ENCODE measurements around the gene LRRIQ1. TPM values are rescaled to one million over a fixed set of nuclear protein-coding genes. Genes with fewer than 3 reads are reported as not detected.
"Not testable (repeated sequence)": the region's sequence is repeated elsewhere in the genome, so short reads cannot be mapped to it uniquely, and the experiment has no call there.

The LRRIQ1 gene
- polyA plus RNA-seq (2013, experiment 1 of 2; ENCODE audit: insufficient read length), result 0.76 TPM
- polyA plus RNA-seq (2013, experiment 2 of 2; ENCODE audit: insufficient read length), result 0.72 TPM

GRCh38 chr12:85036234-85036707 is at the start of gene LRRIQ1, which contains the start of gene TSPAN19:
LRRIQ1 (plus strand) TSS chr12:85036351; CDS start chr12:85038177, 1,826 bp downstream.
TSPAN19 (minus strand) TSS chr12:85036277; CDS start chr12:85029946, 6,331 bp downstream.
- DNase-seq, result peak; percentile 91

DNA sequence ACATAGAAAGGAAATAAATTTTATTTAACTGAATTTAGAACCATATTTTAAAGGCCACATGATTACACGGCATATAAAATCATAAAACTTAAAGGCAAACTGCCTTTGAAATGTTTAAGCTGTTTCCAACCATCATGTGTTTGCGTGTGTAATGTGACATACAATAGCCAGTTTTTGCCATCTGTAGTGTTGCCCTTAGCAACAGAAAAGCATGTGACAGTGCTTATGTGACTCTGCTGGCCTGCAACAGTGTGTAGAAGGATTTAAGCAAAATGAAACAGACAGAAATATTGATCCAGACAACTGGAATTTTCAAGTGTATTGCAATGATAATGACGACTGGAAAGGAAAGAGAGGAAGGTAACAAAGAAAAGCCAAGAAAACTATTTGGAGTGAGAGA is 49.6 kb upstream of the LRRIQ1 start:
- DNase-seq, result peak; percentile 8

DNA sequence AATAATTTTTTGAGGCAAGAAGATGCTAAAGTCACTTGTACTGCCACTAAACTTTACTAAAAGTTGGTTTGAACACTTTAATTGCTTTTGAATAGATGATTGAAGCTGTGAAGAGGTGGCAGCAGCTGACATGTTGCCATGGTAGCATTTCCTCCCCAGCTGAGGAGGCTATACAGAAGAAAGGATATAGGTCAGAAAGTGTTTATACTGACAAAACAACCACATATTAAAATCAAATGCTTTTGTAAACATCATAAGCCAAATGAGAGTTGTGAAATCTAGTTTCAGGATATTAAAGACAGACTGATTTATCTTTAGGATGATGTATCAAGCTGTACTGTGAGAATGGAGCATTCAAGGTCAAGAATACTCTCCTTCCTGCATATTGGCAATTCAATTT is 41.7 kb upstream of the LRRIQ1 start:
- DNase-seq, result no peak

DNA sequence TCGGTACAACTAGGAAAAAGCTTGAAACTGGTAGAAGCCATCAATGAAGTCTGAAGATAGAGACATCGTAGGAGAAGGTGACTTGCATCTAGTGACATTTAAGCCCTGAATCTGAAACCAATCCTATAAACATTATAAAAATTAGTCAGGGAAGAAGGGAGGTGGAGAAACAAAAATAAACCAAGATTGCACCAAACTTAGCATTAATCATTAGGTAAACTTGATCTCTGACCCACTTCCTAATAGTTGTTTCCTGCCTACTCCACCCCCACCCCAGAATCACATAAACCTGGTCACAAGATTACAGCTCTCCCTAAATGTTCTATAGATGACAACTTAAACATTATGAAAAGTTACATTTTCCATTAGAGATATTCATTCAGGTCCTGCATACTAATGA is 40.5 kb upstream of the LRRIQ1 start:
- no peak for DNase-seq

GRCh38 chr12:84996759-84997158 is 39.4 kb upstream of the LRRIQ1 start:
- no peak for DNase-seq

DNA sequence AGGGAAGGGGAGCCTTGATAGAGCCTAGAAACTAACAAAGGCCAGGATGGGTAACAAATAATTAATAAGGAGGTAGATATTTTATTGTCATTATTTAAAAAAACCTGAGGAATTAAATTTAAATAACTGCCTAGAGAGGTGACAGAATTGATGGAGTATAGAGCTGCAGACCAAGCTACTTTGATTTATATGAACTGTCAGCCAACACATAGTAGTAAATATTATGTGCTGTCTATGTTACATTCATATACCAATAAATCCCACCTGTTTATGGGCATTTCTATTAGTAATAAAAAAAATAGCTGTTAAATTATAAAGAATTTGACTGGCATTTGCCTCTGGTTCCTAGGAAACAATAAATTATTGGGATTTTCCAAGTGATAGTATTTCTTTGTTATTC is 37.8 kb upstream of the LRRIQ1 start:
- no peak for DNase-seq

- DNase-seq, result no peak
Observed at GRCh38 chr12:85000729-85001128, 35.4 kb upstream of the LRRIQ1 start.

DNA sequence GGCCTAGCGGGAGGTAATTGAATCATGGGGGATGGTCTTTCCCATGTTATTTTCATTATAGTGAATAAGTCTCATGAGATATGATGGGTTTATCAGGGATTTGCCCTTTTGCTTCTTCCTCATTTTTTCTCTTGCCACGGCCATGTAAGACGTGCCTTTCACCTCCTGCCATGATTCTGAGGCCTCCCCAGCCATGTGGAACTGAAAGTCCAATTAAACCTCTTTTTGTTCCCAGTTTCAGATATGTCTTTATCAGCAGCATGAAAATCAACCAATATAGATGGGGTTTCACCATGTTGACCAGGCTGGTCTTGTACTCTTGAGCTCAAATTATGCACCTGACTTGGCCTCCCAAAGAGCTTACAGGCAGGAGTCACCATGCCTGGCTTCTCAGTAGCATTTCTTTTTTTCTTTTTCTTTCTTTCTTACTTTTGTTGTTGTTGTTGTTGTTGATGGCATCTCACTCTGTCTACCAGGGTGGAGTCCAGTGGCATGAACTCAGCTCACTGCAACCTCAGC is 33.3 kb upstream of the LRRIQ1 start:
- no peak for DNase-seq

DNA sequence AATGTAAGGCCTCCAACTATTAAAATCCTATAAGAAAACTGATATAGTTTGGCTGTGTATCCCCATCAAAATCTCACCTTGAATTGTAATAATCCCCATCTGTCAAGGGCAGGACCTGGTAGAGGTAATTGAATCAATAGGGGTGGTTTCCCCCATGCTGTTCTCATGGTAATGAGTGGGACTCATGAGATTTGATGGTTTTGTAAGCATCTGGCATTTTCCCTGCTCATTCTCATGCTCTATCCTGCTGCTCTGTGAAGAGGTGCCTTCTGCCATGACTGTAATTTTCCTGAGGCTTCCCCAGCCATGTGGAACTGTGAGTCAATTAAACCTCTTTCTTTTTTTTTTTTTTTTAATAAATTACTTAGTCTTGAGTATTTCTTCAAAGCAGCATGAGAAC is 31.9 kb upstream of the LRRIQ1 start:
- no peak for DNase-seq

GRCh38 chr12:85005047-85005446 is 31.1 kb upstream of the LRRIQ1 start:
- not testable (repeated sequence) for DNase-seq

DNA sequence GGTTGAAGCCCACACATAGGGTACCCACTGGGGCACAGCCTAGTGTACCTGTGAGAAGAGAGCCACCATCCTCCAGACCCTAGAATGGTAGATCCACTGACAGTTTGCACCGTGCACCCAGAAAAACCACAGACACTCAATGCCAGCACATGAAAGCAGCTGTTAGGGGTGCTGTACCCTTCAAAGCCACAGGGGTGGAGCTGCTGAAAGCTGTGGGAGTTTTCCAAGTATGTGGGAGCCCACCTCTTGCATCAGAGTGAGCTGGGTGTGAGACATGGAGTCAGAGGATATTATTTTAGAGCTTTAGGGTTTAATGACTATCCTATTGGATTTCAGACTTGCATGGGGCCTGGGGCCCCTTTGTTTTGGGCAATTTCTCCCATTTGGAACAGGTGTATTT is 30.5 kb upstream of the LRRIQ1 start:
- no peak for DNase-seq

DNA sequence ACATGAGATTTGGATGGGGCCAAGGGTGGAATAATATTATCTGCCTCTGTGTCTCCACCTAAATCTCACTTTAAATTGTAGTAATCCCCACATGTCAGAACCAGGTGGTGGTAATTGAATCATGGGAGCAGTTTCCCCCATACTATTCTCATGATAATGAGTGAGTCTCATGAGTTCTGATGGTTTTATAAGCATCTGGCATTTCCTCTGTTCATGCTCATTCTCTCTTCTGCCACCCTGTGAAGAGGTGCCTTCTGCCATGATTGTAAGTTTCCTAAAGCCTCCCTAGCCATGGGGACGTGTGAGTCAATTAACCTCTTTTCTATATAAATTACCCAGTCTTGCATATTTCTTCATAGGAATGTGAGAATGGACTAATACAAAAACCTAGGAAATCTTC is 29.9 kb upstream of the LRRIQ1 start:
- DNase-seq, result no peak

DNA sequence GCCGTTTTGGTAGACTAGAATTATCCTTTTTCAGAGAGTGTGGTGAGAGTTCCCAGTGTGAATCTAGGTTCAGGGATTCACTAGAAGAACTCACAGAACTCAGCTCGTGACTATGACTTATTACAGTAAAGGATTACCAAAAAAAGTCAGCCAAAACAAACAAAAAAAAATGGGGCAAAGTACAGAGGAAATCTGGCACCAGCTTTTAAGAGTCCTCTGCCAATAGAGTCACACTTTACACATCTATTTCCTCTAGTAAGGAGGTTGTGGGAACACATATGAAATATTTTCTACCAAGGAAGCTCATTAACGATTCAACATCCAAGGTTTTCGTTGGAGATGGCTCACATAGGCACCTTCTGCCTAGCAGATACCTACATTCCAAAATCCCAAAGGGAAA is 28.3 kb upstream of the LRRIQ1 start:
- DNase-seq, result no peak

DNA sequence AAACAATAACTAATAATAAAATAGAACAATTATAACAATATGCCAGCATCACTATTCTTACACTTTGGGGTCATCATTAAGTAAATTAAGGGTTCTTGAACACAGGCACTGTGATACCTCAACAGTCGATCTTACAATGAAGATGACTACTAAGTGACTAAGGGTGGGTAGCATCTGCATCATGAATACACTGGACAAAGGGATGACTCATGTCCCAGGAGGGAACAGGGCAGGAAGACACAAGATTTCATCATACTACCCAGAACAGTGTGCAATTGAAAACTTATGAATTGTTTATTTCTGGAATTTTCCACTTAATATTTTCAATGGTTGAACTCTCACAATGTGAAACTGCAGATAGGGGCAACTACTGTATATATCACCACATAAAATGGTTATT is 19.7 kb upstream of the LRRIQ1 start:
- DNase-seq, result peak; percentile 95

- DNase-seq, result no peak
Observed at GRCh38 chr12:85017133-85017532, 19.0 kb upstream of the LRRIQ1 start.

DNA sequence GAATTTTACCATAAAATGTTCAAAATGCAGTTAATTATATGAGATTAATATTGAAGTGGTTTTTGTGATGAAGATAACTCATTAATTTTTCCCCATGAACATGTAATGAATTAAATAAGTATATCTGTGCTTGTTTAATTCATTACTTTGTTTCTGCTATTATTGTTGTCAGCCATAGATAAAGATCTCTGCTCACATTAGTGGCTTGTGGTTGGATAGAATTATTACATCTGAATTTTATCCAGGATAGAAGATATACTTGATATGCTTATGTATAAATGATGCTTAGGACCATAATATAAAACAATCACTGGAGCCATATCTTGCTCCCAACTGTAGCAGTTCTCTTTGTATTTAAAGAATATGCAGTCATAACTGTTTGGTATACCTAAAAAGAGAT is 18.5 kb upstream of the LRRIQ1 start:
- no peak for DNase-seq

DNA sequence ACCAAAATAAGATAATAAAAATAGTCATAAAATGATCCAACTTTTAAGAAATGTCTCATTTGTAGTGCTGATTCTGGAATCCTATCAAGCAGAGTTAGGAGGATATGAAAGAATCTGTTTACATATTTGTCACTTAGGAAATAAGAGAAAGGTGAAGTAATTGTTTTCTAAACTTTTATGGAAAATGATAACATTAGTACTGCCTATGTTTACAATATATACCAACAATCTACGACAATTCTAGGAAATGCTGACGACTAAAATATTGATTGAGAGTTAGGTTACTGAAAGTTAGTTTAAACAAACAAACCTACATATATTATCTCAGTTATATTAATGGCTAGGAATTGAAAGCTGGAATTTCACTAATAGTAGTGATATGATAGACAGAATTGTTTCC is 18.1 kb upstream of the LRRIQ1 start:
- no peak for DNase-seq

GRCh38 chr12:85029456-85029855 is 6.7 kb upstream of the LRRIQ1 start:
- DNase-seq, result peak; percentile 33

DNA sequence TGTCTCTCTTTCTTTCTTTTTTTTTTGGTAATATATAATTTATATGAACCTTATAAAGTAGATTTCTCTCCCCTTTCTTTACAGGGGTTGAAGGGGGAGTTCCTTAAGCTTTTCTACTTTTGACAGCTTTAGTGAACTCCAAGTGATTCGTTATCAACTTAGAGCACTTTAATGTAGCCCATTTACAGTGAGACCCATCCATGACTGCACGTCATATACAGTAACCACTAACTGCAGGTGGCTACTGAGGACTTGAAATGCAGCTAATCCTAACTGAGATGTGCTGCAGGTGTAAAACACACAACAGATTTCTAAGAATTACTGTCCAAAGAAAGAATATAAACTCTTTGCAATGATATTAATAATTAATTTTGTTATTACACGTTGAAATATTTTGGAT is 582 bp downstream of the LRRIQ1 start:
- no peak for DNase-seq

GRCh38 chr12:85041395-85041794 is 5.2 kb downstream of the LRRIQ1 start:
- no peak for DNase-seq

- no peak for DNase-seq
Observed at GRCh38 chr12:85043829-85044228, 7.7 kb downstream of the LRRIQ1 start.

DNA sequence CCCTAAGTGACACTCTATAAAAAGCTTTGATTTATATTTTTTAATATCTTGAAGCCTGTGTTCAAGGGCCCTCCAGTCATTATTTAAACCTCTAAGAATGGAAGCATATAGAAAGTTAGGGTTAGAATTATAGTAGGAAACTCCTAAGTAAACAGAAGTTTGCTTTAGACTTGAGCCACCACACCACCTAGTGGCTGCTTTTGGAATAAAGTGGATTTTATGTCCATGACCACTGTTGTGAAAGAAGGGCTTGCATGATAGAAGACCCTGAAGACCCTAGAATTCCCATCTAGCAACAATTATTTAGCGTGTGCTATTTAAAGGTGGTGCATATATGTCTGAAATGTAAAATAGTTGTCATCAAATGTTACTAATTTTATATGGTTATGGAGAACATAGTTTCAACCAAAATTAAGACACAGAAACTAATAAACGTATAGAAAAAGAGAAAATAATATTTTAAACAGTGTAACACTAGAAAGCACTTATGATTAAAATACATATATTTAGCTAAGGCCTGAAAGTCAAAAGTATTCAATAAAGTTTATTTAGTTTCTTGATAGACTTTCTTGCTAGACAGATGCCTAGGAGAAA is 21.3 kb downstream of the LRRIQ1 start:
- peak; percentile 50 for DNase-seq

DNA sequence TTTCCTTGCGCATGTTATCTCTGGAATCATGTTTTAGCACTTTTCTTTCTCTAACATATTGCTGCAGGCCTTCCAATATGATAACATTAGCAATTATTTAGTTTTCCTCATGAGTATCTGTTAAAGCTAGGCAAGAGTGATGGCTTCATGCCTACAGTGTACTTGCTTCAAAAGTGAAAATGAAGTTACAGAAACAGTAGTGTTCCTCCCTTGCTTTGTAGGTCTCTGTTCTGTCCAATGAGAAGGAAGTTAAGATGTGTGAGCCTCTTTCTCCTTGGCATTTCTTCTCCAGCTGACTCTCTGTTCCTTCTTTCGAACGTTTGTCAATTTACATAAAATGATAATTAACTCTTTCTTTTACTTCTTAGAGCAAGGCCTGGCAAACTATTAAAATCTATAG is 22.2 kb downstream of the LRRIQ1 start:
- DNase-seq, result no peak

DNA sequence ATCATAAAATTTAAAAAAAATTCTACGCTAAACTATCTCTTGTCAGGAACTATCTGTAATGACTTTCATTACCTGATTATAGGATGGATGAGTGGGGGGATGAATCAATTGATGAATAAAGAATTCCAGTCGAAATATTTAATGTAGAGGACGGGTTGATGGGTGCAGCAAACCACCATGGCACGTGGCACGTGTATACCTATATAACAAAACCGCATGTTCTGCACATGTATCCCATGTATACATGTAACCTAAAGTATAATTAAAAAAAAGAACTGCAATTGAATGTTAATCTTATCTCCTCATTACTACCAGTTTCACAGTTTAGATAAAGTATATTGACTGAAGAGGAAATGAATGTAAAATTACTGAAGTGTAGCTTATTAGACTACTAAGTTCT is 23.4 kb downstream of the LRRIQ1 start:
- no peak for DNase-seq

DNA sequence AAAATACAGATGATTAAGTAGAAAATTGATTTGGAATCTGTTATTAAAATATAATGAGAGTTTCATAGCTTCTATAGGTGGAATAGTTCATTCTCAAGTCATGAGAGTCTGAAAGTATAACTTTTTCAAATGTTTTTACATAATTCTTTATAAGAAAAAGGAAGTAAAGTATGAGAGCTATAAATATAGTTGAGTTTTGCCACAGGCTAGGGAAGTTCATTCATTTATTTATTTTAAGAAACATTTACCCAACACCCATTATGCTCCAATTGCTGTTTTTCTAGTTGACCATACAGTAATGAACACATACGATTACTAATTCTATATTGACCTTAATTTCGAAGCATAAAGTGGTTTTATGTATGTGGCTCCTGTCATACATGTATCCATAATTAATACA is 24.8 kb downstream of the LRRIQ1 start:
- DNase-seq, result no peak
